H9 (cell line): ENCODE results near the gene ITIH4. TPM values are rescaled to one million over a fixed set of nuclear protein-coding genes. Genes with fewer than 3 reads are reported as not detected.

Experiments
- DNase-seq: peaks from one replicate; pipeline ENCODE4 v3.0.0-alpha.2; 2017
- H2AFZ ChIP-seq: one replicate; pipeline ENCODE4 v1.6.1; 2013; ENCODE audit warnings: mild to moderate bottlenecking, low read length, control low read depth, moderate library complexity
- H2AK5ac ChIP-seq: 2 replicates; pipeline ENCODE4 v1.6.1; 2013; ENCODE audit warnings: low read length, control low read depth, mixed read lengths; ENCODE audit not compliant: insufficient read length
- H2BK120ac ChIP-seq: one replicate; pipeline ENCODE4 v1.6.1; 2013; ENCODE audit warnings: low read depth, mild to moderate bottlenecking, low read length, control low read depth, inconsistent platforms; ENCODE audit not compliant: poor library complexity, severe bottlenecking
- H2BK12ac ChIP-seq: 2 replicates; pipeline ENCODE4 v1.6.1; 2013; ENCODE audit warnings: low read length, control low read depth, mixed read lengths, low read depth; ENCODE audit not compliant: insufficient read length
- H2BK15ac ChIP-seq: 2 replicates; pipeline ENCODE4 v1.6.1; 2013; ENCODE audit warnings: low read depth, low read length, control low read depth
- H2BK20ac ChIP-seq: one replicate; pipeline ENCODE4 v1.6.1; 2013; ENCODE audit warnings: low read depth, mild to moderate bottlenecking, low read length, control low read depth, inconsistent platforms; ENCODE audit not compliant: poor library complexity, severe bottlenecking
- H2BK5ac ChIP-seq: 2 replicates; pipeline ENCODE4 v1.6.1; 2013; ENCODE audit warnings: low read length, control low read depth, mixed read lengths; ENCODE audit not compliant: insufficient read length
- H3K14ac ChIP-seq: 2 replicates; pipeline ENCODE4 v1.6.1; 2013; ENCODE audit warnings: low read length, control low read depth; ENCODE audit not compliant: insufficient read depth
- H3K18ac ChIP-seq: 2 replicates; pipeline ENCODE4 v1.6.1; 2013; ENCODE audit warnings: low read depth, mild to moderate bottlenecking, mixed read lengths, low read length, control low read depth; ENCODE audit not compliant: insufficient read length
- H3K23ac ChIP-seq: 2 replicates; pipeline ENCODE4 v1.6.1; 2013; ENCODE audit warnings: low read length, control low read depth, mixed read lengths, low read depth; ENCODE audit not compliant: insufficient read length
- H3K23me2 ChIP-seq: 2 replicates; pipeline ENCODE4 v1.6.1; 2013; ENCODE audit warnings: low read depth, mild to moderate bottlenecking, mixed read lengths, low read length, control low read depth; ENCODE audit not compliant: insufficient read length, poor library complexity, severe bottlenecking
- H3K27ac ChIP-seq: 2 replicates; pipeline ENCODE4 v1.5.1; 2013; ENCODE audit warnings: low read length, control low read depth, mixed read lengths, low read depth; ENCODE audit not compliant: insufficient read length
- H3K27me3 ChIP-seq: 2 replicates; pipeline ENCODE4 v1.6.1; 2013; ENCODE audit warnings: low read length, control low read depth, inconsistent platforms; ENCODE audit not compliant: insufficient read depth
- H3K4ac ChIP-seq: 2 replicates; pipeline ENCODE4 v1.6.1; 2013; ENCODE audit warnings: low read depth, mild to moderate bottlenecking, control low read depth, inconsistent platforms, low read length, moderate library complexity
- H3K4me1 ChIP-seq: 2 replicates; pipeline ENCODE4 v1.6.1; 2013; ENCODE audit warnings: low read length, control low read depth, inconsistent platforms; ENCODE audit not compliant: insufficient read depth
- H3K4me2 ChIP-seq: 2 replicates; pipeline ENCODE4 v1.6.1; 2013; ENCODE audit warnings: low read length, control low read depth, mixed read lengths; ENCODE audit not compliant: insufficient read length, insufficient read depth
- H3K56ac ChIP-seq: 2 replicates; pipeline ENCODE4 v1.6.1; 2013; ENCODE audit warnings: low read depth, mild to moderate bottlenecking, mixed read lengths, low read length, control low read depth; ENCODE audit not compliant: insufficient read length
- H3K79me1 ChIP-seq: 2 replicates; pipeline ENCODE4 v1.6.1; 2013; ENCODE audit warnings: low read depth, mild to moderate bottlenecking, moderate library complexity, low read length, control low read depth, inconsistent platforms; ENCODE audit not compliant: insufficient read depth, poor library complexity, severe bottlenecking
- H3K79me2 ChIP-seq: 2 replicates; pipeline ENCODE4 v1.6.1; 2013; ENCODE audit warnings: low read length, control low read depth, inconsistent platforms; ENCODE audit not compliant: insufficient read depth
- H3K9ac ChIP-seq: 2 replicates; pipeline ENCODE4 v1.6.1; 2013; ENCODE audit warnings: low read length, control low read depth, mixed read lengths; ENCODE audit not compliant: insufficient read length; ENCODE audit errors: extremely low read depth
- H3K9me3 ChIP-seq: one replicate; pipeline ENCODE4 v1.6.1; 2013; ENCODE audit warnings: low read depth, low read length, inconsistent platforms; ENCODE audit not compliant: control insufficient read depth
- H3T11ph ChIP-seq: one replicate; pipeline ENCODE4 v1.6.1; 2013; ENCODE audit warnings: mild to moderate bottlenecking, low read length, control low read depth, inconsistent platforms
- H4K20me1 ChIP-seq: one replicate; pipeline ENCODE4 v1.6.1; 2013; ENCODE audit not compliant: control insufficient read depth, insufficient read length, insufficient read depth
- H4K5ac ChIP-seq: 2 replicates; pipeline ENCODE4 v1.6.1; 2013; ENCODE audit warnings: low read depth, mild to moderate bottlenecking, mixed read lengths, low read length, control low read depth; ENCODE audit not compliant: insufficient read length
- H4K8ac ChIP-seq: replicated peaks from 2 replicates; pipeline ENCODE4 v1.6.1; 2013; ENCODE audit warnings: low read length, control low read depth, mixed read lengths, low read depth; ENCODE audit not compliant: insufficient read length
- H4K91ac ChIP-seq: 2 replicates; pipeline ENCODE4 v1.6.1; 2013; ENCODE audit warnings: low read depth, mild to moderate bottlenecking, moderate library complexity, mixed read lengths, low read length, control low read depth; ENCODE audit not compliant: insufficient read length
- H3K27ac Mint-ChIP-seq, 3 experiments: 2 replicates in 2 of 3; 3 replicates in 1 of 3; pipeline ENCODE4 v1.8.0; 2020 to 2021; ENCODE audit warnings: mixed read lengths in 3 of 3, mild to moderate bottlenecking in 1 of 3, moderate library complexity in 1 of 3
- H3K27me3 Mint-ChIP-seq: 2 replicates; pipeline ENCODE4 v1.8.0; 2021; ENCODE audit warnings: low read depth, mild to moderate bottlenecking, moderate library complexity, mixed read lengths
- H3K36me3 Mint-ChIP-seq, 3 experiments: 2 replicates in 2 of 3; 3 replicates in 1 of 3; pipeline ENCODE4 v1.8.0; 2020 to 2021; ENCODE audit warnings: low read depth in 3 of 3, mixed read lengths in 3 of 3; ENCODE audit not compliant: insufficient read depth in 1 of 3
- H3K4me1 Mint-ChIP-seq, 2 experiments: 2 replicates each; pipeline ENCODE4 v1.8.0; 2020; ENCODE audit warnings: mixed read lengths in 2 of 2
- H3K4me3 Mint-ChIP-seq, 2 experiments: 2 replicates in 1 of 2; 3 replicates in 1 of 2; pipeline ENCODE4 v1.8.0; 2020 to 2021; ENCODE audit warnings: mild to moderate bottlenecking in 2 of 2, mixed read lengths in 2 of 2, moderate library complexity in 1 of 2
- H3K9me3 Mint-ChIP-seq, 2 experiments: 2 replicates in 1 of 2; 3 replicates in 1 of 2; pipeline ENCODE4 v1.8.0; 2020; ENCODE audit warnings: mild to moderate bottlenecking in 2 of 2, mixed read lengths in 2 of 2, moderate library complexity in 1 of 2
- WGBS: extraction: QIAGEN DNeasy Blood & Tissue Kit; methylation state at CpG from one replicate; pipeline ENCODE4 v1.1.7; 2013; ENCODE audit warnings: missing lambda C conversion rate, low lambda C conversion rate, mixed read lengths; ENCODE audit not compliant: insufficient read length; ENCODE audit errors: extremely low coverage; 5-methylcytosine and 5-hydroxymethylcytosine counted together
- total RNA-seq: library from RNA; stranded (reverse); gene quantifications from 2 replicates; pipeline ENCODE4 v1.2.1, GENCODE V29; 2021
- TF ChIP-seq, protein P1 (sequence below): fragments of 200-600 bp; sonication (generic); conservative IDR thresholded peaks from 3 replicates; pipeline ENCODE4 v1.8.0; 2021; ENCODE audit warnings: antibody characterized with exemption, mild to moderate bottlenecking

The ITIH4 gene
- total RNA-seq, 1 experiment from 2014 or later: 3.0 TPM

DNA sequence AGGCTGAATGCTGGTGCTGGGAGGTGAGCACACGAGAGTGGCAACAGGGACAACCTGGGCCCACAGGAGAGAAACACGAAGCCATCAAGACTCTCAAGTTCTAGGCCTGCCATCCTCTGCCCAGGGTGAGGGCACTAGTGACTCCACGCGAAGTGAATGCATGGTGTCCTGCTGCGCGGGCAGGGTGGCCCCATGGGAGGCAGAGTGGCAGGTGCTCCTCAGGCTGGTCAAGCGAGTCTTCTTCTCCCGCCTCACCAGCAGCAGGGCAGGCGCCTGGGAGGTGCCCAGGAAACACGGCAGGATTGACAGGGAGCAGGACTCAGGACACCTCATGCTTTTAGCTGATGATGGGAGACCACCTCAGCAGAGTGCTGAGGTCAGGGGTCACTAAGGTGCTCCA lies 40.0 kb upstream of the ITIH4 start:
- Histone ChIP-seq H3K23ac (no peak overlapping the region), H4K5ac (no peak overlapping the region), H3K79me2 (peaks cover 3% of the 10 kb centered on the region; the same call in 1 of the 2 replicates), H4K91ac (no peak overlapping the region), H3K14ac (no peak overlapping the region), H3K4me2 (no peak overlapping the region), H2AK5ac (no peak overlapping the region), H3K27ac (no peak overlapping the region), H3K4ac (no peak overlapping the region), H2BK5ac (no peak overlapping the region), H3K79me1 (no peaks in the 10 kb centered on the region), H4K8ac (no peak overlapping the region), H2BK20ac (no peak overlapping the region), H4K20me1 (no peaks in the 10 kb centered on the region), H3K23me2 (no peaks in the 10 kb centered on the region), H3K9ac (no peak overlapping the region), H3K9me3 (no peaks in the 10 kb centered on the region), H2BK12ac (no peak overlapping the region), H3K27me3 (no peaks in the 10 kb centered on the region), H2BK15ac (no peak overlapping the region), H3K4me1 (no peaks in the 10 kb centered on the region), H3T11ph (no peak overlapping the region), H3K18ac (no peak overlapping the region), H3K56ac (no peak overlapping the region), H2AFZ (no peak overlapping the region), H2BK120ac (no peak overlapping the region)
- no peak for DNase-seq
- H3K36me3 Mint-ChIP-seq: peaks cover 8 to 11% (median 8%) of the 10 kb centered on the region in 3 experiments
- H3K4me1 Mint-ChIP-seq: peaks cover 12 to 19% of the 10 kb centered on the region in 2 experiments
- no peaks in the 10 kb centered on the region for H3K27me3 Mint-ChIP-seq
- H3K4me3 Mint-ChIP-seq: no peak overlapping the region
- peak overlapping the region in 1 of 3 experiments; percentile 40; a peak in 1 of 7 replicates for H3K27ac Mint-ChIP-seq
- no CpG with 5 or more reads among the region's 10 CpGs for WGBS
- TF ChIP-seq, protein P1, sequence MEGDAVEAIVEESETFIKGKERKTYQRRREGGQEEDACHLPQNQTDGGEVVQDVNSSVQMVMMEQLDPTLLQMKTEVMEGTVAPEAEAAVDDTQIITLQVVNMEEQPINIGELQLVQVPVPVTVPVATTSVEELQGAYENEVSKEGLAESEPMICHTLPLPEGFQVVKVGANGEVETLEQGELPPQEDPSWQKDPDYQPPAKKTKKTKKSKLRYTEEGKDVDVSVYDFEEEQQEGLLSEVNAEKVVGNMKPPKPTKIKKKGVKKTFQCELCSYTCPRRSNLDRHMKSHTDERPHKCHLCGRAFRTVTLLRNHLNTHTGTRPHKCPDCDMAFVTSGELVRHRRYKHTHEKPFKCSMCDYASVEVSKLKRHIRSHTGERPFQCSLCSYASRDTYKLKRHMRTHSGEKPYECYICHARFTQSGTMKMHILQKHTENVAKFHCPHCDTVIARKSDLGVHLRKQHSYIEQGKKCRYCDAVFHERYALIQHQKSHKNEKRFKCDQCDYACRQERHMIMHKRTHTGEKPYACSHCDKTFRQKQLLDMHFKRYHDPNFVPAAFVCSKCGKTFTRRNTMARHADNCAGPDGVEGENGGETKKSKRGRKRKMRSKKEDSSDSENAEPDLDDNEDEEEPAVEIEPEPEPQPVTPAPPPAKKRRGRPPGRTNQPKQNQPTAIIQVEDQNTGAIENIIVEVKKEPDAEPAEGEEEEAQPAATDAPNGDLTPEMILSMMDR: no peak
- H3K9me3 Mint-ChIP-seq: peaks cover 0 to 5% of the 10 kb centered on the region in 2 experiments; a peak in 3 of 5 replicates
